Spleen (tissue), 11 donors: ENCODE results near the gene EFR3B. TPM values are rescaled to one million over a fixed set of nuclear protein-coding genes. Genes with fewer than 3 reads are reported as not detected.

Experiments used
- DNase-seq: peaks from one replicate; pipeline ENCODE4 v3.0.0-alpha.2; 2020
- H3K27ac ChIP-seq, 8 donors: fragments of 200-600 bp; sonication (generic) in 7 of 8; 1 replicate in 4 of 8; 2 replicates in 4 of 8; pipeline versions ENCODE4 v1.5.0 to v1.8.0; 2016 to 2021; ENCODE audit warnings: inconsistent platforms in 4 of 8, mild to moderate bottlenecking in 4 of 8, moderate library complexity in 1 of 8
- H3K27me3 ChIP-seq, 7 donors: fragments of 200-600 bp; sonication (generic) in 6 of 7; replicated peaks in 1 of 7; 1 replicate in 4 of 7; 2 replicates in 3 of 7; pipeline versions ENCODE4 v1.5.0 to v1.8.0; 2016 to 2021; ENCODE audit warnings: inconsistent platforms in 3 of 7, mild to moderate bottlenecking in 1 of 7
- H3K36me3 ChIP-seq, 6 donors: fragments of 200-600 bp; sonication (generic) in 5 of 6; 1 replicate in 4 of 6; 2 replicates in 2 of 6; pipeline versions ENCODE4 v1.5.0 to v1.8.0; 2016 to 2021; ENCODE audit warnings: inconsistent platforms in 2 of 6
- H3K4me1 ChIP-seq, 6 donors: fragments of 200-600 bp; sonication (generic) in 5 of 6; 1 replicate in 3 of 6; 2 replicates in 3 of 6; pipeline versions ENCODE4 v1.5.0 to v1.8.0; 2016 to 2021; ENCODE audit warnings: inconsistent platforms in 3 of 6
- H3K4me3 ChIP-seq, 8 donors: fragments of 200-600 bp; sonication (generic) in 7 of 8; 1 replicate in 4 of 8; 2 replicates in 4 of 8; pipeline versions ENCODE4 v1.5.0 to v1.8.0; 2016 to 2021; ENCODE audit warnings: inconsistent platforms in 4 of 8, mild to moderate bottlenecking in 4 of 8, moderate library complexity in 2 of 8
- H3K9me3 ChIP-seq, 8 donors: fragments of 200-600 bp; sonication (generic) in 7 of 8; 1 replicate in 4 of 8; 2 replicates in 4 of 8; pipeline versions ENCODE4 v1.5.0 to v1.8.0; 2016 to 2021; ENCODE audit warnings: inconsistent platforms in 4 of 8
- POLR2A ChIP-seq, 3 donors: fragments of 450-650 bp; IDR thresholded peaks; one replicate each; pipeline ENCODE4 v1.5.1; 2017; ENCODE audit warnings: antibody characterized with exemption in 3 of 3, mild to moderate bottlenecking in 1 of 3
- POLR2AphosphoS5 ChIP-seq, 3 donors: sonication (generic); formaldehyde crosslinking; IDR thresholded peaks; one replicate each; pipeline ENCODE4 v1.5.1; 2017; ENCODE audit warnings: antibody characterized with exemption in 3 of 3
- WGBS, 5 donors: extraction: QIAGEN DNeasy Blood & Tissue Kit in 3 of 5; methylation state at CpG; one replicate each; pipeline versions ENCODE4 v1.1.5 to v1.1.7; 2013 to 2018; 5-methylcytosine and 5-hydroxymethylcytosine counted together
- intact Hi-C: fragments of 100-400 bp; cut with DNase I; formaldehyde crosslinking; loops from one replicate; pipeline ENCODE4 v1.15.0; 2023; ENCODE audit warnings: low total_unique reads
- polyA plus RNA-seq, 3 donors: library from polyadenylated mRNA; stranded (reverse); fragments of 200-250 nt; gene quantifications; one replicate each; pipeline ENCODE4 v1.2.1, GENCODE V29; 2013
- total RNA-seq, 7 donors: library from RNA; depleted of rRNA in 3 of 7; stranded (reverse); fragments of >200 nt in 3 of 7; fragmentation: NEBNext Ultra II Directional in 4 of 7; extraction: Animal tissue kit (Norgen Biotek cat#: 25700) in 4 of 7; gene quantifications; one replicate each; pipeline versions ENCODE4 v1.1.0 to v1.2.1, GENCODE V29; 2016 to 2021
- TF ChIP-seq, protein P1 (sequence below), 11 experiments: fragments of 200-600 bp in 7 of 11; fragments of 450-650 bp in 4 of 11; sonication (generic) in 4 of 11; IDR thresholded peaks in 8 of 11; conservative IDR thresholded peaks in 3 of 11; 1 replicate in 7 of 11; 2 replicates in 4 of 11; pipeline versions ENCODE4 v1.4.0 to v1.8.0; 2016 to 2021; ENCODE audit warnings: antibody characterized with exemption in 11 of 11, inconsistent platforms in 4 of 11, mild to moderate bottlenecking in 1 of 11
- donor health status: healthy with polysubstance abuse.
- donor health status: DM: no; HTN: no; CAD: no; lungs with moderate emphysema.
- donor health status: DM: no; HTN: no; CAD: no.
- donor health status: Bipolar disorder and iron deficiency.
- donor health status: healthy.
- donor health status: DM: no; HTN: no; CAD: no.
- donor health status: DM: yes; HTN: yes; CAD: no.

Gene EFR3B
- total and polyA plus RNA-seq, 10 donors = 0.22 to 13.2 (median 8.2) TPM

DNA sequence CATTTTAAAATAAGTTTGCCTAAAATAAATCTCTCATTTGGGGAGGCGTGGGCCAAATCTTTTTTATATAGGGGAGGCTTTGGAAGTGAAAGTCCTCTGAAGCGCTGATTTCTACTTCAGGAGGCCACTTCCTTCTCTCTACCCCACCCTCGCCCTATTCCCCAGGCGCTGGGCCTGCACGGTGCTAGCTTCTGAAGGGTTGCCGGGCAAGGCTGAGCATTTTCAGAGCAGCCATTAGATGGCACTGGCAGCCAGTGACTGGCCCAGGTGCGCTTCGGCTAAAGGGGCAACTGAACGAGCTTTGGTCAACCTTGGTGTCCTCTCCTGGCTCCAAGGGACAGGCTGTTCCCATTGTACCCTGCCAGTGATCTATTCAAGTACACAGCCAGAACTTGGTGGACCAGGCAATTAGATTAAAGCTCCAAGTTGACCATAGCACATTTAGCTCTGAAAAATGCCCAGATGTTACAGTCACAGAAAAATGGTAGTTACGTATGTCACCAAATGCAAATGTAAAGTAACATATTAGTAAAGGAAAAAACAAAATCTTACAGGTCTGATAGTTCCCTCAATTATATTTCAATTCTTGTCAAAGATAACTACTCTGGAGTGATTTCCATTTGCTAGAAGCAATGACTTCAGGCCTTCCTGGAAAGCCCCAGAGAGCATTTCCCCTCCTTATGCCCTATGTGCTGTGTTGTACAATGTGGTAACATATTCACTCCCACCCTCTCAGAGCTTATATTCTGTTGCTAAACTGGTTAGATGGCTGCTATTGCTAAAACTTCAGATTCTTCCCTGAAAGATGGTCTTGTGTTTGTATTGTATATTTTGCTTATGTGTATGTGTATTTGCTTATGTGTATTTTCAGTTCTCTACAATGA, 124.4 kb downstream of the EFR3B start:
- peak; percentile 92 for DNase-seq
- intact Hi-C loops = no loop called here
- Histone ChIP-seq H3K36me3 (no peaks in the 10 kb centered on the region), H3K4me3 (no peak overlapping the region), H3K9me3 (no peaks in the 10 kb centered on the region), H3K4me1 (peaks cover 9 to 46% (median 26%) of the 10 kb centered on the region in 6 donors), H3K27me3 (peaks cover 6 to 50% (median 34%) of the 10 kb centered on the region in 7 donors), H3K27ac (peak overlapping the region in 1 of 8 donors; percentile 7)
- WGBS, 5 donors = 21 to 33% (median 26%) methylated on average over 10 of the region's 10 CpGs
- TF ChIP-seq POLR2A (IDR thresholded peaks at IDR 0.05) (no peak), POLR2AphosphoS5 (IDR thresholded peaks at IDR 0.05) (peak in 1 of 3 donors; percentile 51)
- TF ChIP-seq, protein P1, sequence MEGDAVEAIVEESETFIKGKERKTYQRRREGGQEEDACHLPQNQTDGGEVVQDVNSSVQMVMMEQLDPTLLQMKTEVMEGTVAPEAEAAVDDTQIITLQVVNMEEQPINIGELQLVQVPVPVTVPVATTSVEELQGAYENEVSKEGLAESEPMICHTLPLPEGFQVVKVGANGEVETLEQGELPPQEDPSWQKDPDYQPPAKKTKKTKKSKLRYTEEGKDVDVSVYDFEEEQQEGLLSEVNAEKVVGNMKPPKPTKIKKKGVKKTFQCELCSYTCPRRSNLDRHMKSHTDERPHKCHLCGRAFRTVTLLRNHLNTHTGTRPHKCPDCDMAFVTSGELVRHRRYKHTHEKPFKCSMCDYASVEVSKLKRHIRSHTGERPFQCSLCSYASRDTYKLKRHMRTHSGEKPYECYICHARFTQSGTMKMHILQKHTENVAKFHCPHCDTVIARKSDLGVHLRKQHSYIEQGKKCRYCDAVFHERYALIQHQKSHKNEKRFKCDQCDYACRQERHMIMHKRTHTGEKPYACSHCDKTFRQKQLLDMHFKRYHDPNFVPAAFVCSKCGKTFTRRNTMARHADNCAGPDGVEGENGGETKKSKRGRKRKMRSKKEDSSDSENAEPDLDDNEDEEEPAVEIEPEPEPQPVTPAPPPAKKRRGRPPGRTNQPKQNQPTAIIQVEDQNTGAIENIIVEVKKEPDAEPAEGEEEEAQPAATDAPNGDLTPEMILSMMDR (IDR thresholded peaks at IDR 0.05 in 8 of 11, conservative IDR thresholded peaks at IDR 0.05 in 3 of 11) = peak in 9 of 11 experiments; percentile 20 to 55 (median 41)

DNA sequence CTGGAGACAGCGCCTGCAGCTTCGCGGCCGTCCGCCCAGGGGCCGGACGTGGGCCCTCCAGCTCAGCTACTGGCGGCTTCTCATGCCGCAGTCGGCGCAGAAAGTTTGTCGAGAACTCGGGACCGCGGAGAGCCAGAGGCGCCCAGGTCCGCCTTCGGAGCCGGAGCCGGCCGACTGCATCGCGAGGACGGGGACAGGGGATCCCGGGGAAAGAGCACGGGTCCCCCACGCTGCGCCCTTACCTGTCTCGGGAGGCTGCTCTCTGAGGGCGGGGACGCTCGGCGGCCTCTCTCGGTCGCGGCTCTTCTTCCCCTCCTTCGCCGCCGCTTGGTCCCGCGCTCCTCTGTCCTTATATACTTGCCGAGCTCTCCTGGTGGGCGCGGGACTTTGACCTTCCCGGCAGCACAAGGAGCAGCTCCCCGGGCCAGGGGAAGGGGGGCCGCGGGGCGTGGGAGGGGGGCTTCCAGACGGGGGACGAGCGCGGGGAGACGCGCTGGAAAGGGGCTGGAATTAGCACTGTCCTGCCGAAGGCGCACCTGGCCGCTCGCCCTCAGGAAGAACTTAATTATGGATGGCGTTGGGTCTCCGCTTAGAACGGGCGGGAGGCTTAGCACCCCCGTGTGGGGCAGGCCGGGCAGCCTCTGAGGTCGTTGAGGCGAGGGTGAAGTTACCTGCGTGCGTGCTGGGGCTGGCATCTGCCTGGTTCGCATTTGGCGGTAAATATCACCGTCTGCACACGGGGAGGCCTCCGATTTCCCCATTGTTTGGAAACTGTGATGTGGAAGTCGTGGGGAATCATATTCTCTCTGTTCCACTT, 126.6 kb downstream of the EFR3B start, which contains the start of gene POMC:
POMC (minus strand) TSS at position 325 of the 817 bp plus-strand sequence. CDS start 3,808 bp downstream, outside the sequence.
- Histone ChIP-seq H3K27me3 (peaks cover 6 to 55% (median 38%) of the 10 kb centered on the region in 7 donors), H3K27ac (no peak within 1 kb of the TSS)
- 4 to 11% (median 6%) methylated on average over 32 to 75 of the region's 75 CpGs for whole genome bisulfite sequencing, 5 donors

DNA sequence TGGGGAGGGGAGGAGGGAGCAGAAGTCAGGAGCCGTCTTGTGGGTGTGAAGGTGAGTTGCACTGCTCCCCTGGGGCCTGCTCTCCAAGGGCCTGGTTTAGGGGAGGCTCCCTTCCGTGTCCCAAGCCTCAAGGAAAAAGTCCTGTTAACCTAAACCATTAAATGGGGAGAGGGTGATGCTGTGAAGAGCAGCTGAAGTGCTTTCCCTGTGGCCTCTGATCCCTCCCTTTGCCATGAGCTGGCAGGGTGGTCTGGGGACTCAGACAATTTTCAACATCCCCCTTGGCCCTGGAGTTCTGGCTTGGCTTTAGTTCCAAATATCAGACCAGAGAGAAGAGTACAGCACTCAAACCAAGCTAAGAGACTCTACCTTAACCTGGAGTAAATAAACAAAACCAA, 127.2 kb downstream of the EFR3B start:
- no peaks in the 10 kb centered on the region for H3K9me3 ChIP-seq
- no peak for DNase-seq
- WGBS, 5 donors = 43 to 69% (median 66%) methylated on average over 2 of the region's 2 CpGs
- H3K27ac ChIP-seq = no peak overlapping the region
- peaks cover 9 to 38% (median 23%) of the 10 kb centered on the region in 6 donors for H3K4me1 ChIP-seq
- intact Hi-C loops = no loop called here
- TF ChIP-seq POLR2AphosphoS5 (IDR thresholded peaks at IDR 0.05) (no peak), POLR2A (IDR thresholded peaks at IDR 0.05) (no peak)
- TF ChIP-seq, protein P1 (IDR thresholded peaks at IDR 0.05 in 8 of 11, conservative IDR thresholded peaks at IDR 0.05 in 3 of 11) = no peak
- no peaks in the 10 kb centered on the region for H3K36me3 ChIP-seq
- peak overlapping the region in 1 of 8 donors; percentile 68 for H3K4me3 ChIP-seq
- H3K27me3 ChIP-seq = peaks cover 6 to 55% (median 38%) of the 10 kb centered on the region in 7 donors

More for the DNA sequence above, 126.6 kb downstream of the EFR3B start, which contains the start of gene POMC:
- Histone ChIP-seq H3K4me3 (peak within 1 kb of the TSS; percentile 26 to 68 (median 42)), H3K9me3 (no peaks in the 10 kb centered on the region), H3K36me3 (no peaks in the 10 kb centered on the region), H3K4me1 (peaks cover 9 to 38% (median 23%) of the 10 kb centered on the region in 6 donors)
- intact Hi-C loops = no loop called here
- TF ChIP-seq, protein P1 (IDR thresholded peaks at IDR 0.05 in 8 of 11, conservative IDR thresholded peaks at IDR 0.05 in 3 of 11) = no peak
- TF ChIP-seq POLR2AphosphoS5 (IDR thresholded peaks at IDR 0.05) = peak in 1 of 3 donors; percentile 70
- peak; percentile 82 for DNase-seq
